NCI-H146 treated with DMSO at 0.1 percent for 48 hours (cell line): ENCODE data around the gene GALNT12.

Experiments
- DNase-seq: peaks from one replicate; lab custom pipeline; 2025; ENCODE audit not compliant: unreplicated experiment; lab: John Stamatoyannopoulos, UW

Gene GALNT12

GRCh38 chr9:98781588-98782383 is 25.7 kb upstream of the GALNT12 start:
- DNase-seq = no peak

GRCh38 chr9:98783518-98784226 is 23.8 kb upstream of the GALNT12 start:
- DNase-seq = no peak

GRCh38 chr9:98784831-98785806 is 22.4 kb upstream of the GALNT12 start:
- no peak for DNase-seq

GRCh38 chr9:98786750-98787510 is 20.5 kb upstream of the GALNT12 start:
- DNase-seq = no peak

GRCh38 chr9:98787766-98788335 is 19.6 kb upstream of the GALNT12 start:
- no peak for DNase-seq

GRCh38 chr9:98789483-98790133 is 17.9 kb upstream of the GALNT12 start:
- DNase-seq = no peak

GRCh38 chr9:98790134-98790841 is 17.2 kb upstream of the GALNT12 start:
- no peak for DNase-seq

- no peak for DNase-seq
Observed at GRCh38 chr9:98790842-98791607, 16.4 kb upstream of the GALNT12 start.

GRCh38 chr9:98791608-98792490 is 15.6 kb upstream of the GALNT12 start:
- DNase-seq = no peak

GRCh38 chr9:98793031-98793430 is 14.4 kb upstream of the GALNT12 start:
- DNase-seq = no peak

GRCh38 chr9:98794802-98795201 is 12.7 kb upstream of the GALNT12 start:
- DNase-seq = no peak

- DNase-seq = no peak
Observed at GRCh38 chr9:98795295-98795955, 12.0 kb upstream of the GALNT12 start.

- DNase-seq = no peak
Observed at GRCh38 chr9:98795970-98796363, 11.5 kb upstream of the GALNT12 start.

GRCh38 chr9:98796364-98797101 is 10.9 kb upstream of the GALNT12 start, which contains the start of gene ANKS6:
Gene ANKS6, minus strand, starts transcription at chr9:98796555. Its CDS starts 64 bp downstream, at chr9:98796491.
- DNase-seq = peak; percentile 31

- DNase-seq = no peak
Observed at GRCh38 chr9:98797491-98797890, 10.0 kb upstream of the GALNT12 start.

GRCh38 chr9:98798254-98798653 is 9.2 kb upstream of the GALNT12 start:
- no peak for DNase-seq
